Calu3 (cell line): ENCODE data around the gene FEM1C. TPM values are rescaled to one million over a fixed set of nuclear protein-coding genes. Genes with fewer than 3 reads are reported as not detected.

ENCODE experiments used
- Bru-seq: library from RNA; stranded (reverse); fragments of 400-500 nt; gene quantifications from one replicate; lab custom pipeline; 2021; lab: Mats Ljungman, UMichigan
- BruChase-seq, 2 experiments: library from RNA; stranded (reverse); fragments of 400-500 nt; gene quantifications; one replicate each; lab custom pipeline; 2021; lab: Mats Ljungman, UMichigan
- BruUV-seq: library from RNA; stranded (reverse); fragments of 400-500 nt; replicated peaks from 2 replicates; lab custom pipeline; 2021; lab: Mats Ljungman, UMichigan
- CTCF ChIA-PET: fragments of 300-600 bp; sonication (Branson Sonifier 250); formaldehyde crosslinking; loops from one replicate; lab custom pipeline; 2022; ENCODE audit warnings: antibody characterized with exemption; lab: Charles Lee
- DNase-seq: peaks from one replicate; pipeline ENCODE4 v3.0.0; 2022
- H3K27ac Mint-ChIP-seq: one replicate; pipeline ENCODE4 v1.8.0; 2022; ENCODE audit warnings: mixed read lengths; ENCODE audit not compliant: unreplicated experiment
- H3K27me3 Mint-ChIP-seq: one replicate; pipeline ENCODE4 v1.8.0; 2022; ENCODE audit warnings: mixed read lengths; ENCODE audit not compliant: unreplicated experiment
- H3K36me3 Mint-ChIP-seq: one replicate; pipeline ENCODE4 v1.8.0; 2022; ENCODE audit warnings: mild to moderate bottlenecking, moderate library complexity, mixed read lengths; ENCODE audit not compliant: insufficient read depth, unreplicated experiment
- H3K4me1 Mint-ChIP-seq: one replicate; pipeline ENCODE4 v1.8.0; 2022; ENCODE audit warnings: mild to moderate bottlenecking, low read depth, mixed read lengths; ENCODE audit not compliant: unreplicated experiment
- H3K4me3 Mint-ChIP-seq: one replicate; pipeline ENCODE4 v1.8.0; 2022; ENCODE audit warnings: mild to moderate bottlenecking, low read depth, moderate library complexity, mixed read lengths; ENCODE audit not compliant: unreplicated experiment
- H3K9me3 Mint-ChIP-seq: one replicate; pipeline ENCODE4 v1.8.0; 2022; ENCODE audit warnings: low read depth, mixed read lengths; ENCODE audit not compliant: unreplicated experiment
- intact Hi-C: fragments of 100-400 bp; cut with micrococcal nuclease; formaldehyde crosslinking; loops from one replicate; pipeline ENCODE4 v1.10.0; 2022; ENCODE audit not compliant: unreplicated experiment
- long read RNA-seq: library from polyadenylated mRNA; stranded (forward); transcript quantifications from one replicate; pipeline ENCODE4 v2.0.0, GENCODE V29; 2022
- total RNA-seq: library from RNA; stranded (reverse); gene quantifications from 2 replicates; pipeline ENCODE4 v1.2.3, GENCODE V29; 2022
- TF ChIP-seq, protein P1 (sequence below): fragments of 200-600 bp; IDR thresholded peaks from one replicate; pipeline ENCODE4 v1.8.0; 2022; ENCODE audit warnings: antibody characterized with exemption; ENCODE audit not compliant: unreplicated experiment

Gene FEM1C
- total RNA-seq (42.8 and 45.9 TPM in 2 replicates), Bru-seq, nascent RNA (percentile 99 among the genes with signal in this experiment), BruChase-seq, experiment 1, labeled RNA remaining after a 6-hour chase (percentile 84 among the genes with signal in this experiment), BruChase-seq, experiment 2, labeled RNA remaining after a 2-hour chase (percentile 98 among the genes with signal in this experiment)
- long read RNA-seq, full-length matches to known transcripts: 31 of 40 reads
- long read RNA-seq, partial matches to known transcripts: 1 of 40 reads
- long read RNA-seq, other reads (novel, unspliced or antisense): 8 of 40 reads

- no peaks in the 10 kb centered on the region for H3K9me3 Mint-ChIP-seq
Measured at GRCh38 chr5:115544436-115545350, at the start of gene FEM1C. Gene FEM1C, minus strand, starts transcription at chr5:115544775. Its CDS starts 1,282 bp downstream, at chr5:115543493.

DNA sequence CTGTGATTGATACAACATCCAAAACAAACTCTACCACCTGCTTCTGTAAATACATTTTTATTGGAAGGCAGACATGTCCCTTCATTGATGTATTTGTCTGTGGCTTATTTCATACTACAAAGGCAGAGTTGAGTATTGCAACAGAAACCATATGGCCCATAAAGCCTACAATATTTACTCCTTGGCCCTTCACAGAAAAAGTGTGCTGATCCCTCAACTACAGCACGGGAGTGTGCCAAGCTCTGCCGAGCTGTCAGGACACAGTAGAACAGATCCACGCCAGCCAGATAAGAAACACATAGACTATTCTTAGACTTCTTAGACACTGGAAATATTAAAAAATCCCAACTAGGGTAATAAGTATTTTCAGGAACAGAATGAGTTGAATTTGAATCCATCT lies 44.5 kb upstream of the FEM1C start:
- CTCF ChIA-PET: no interaction called here
- H3K4me3 Mint-ChIP-seq: no peak overlapping the region
- H3K9me3 Mint-ChIP-seq: no peaks in the 10 kb centered on the region

More at GRCh38 chr5:115544436-115545350, at the start of gene FEM1C:
- TF ChIP-seq, protein P1, sequence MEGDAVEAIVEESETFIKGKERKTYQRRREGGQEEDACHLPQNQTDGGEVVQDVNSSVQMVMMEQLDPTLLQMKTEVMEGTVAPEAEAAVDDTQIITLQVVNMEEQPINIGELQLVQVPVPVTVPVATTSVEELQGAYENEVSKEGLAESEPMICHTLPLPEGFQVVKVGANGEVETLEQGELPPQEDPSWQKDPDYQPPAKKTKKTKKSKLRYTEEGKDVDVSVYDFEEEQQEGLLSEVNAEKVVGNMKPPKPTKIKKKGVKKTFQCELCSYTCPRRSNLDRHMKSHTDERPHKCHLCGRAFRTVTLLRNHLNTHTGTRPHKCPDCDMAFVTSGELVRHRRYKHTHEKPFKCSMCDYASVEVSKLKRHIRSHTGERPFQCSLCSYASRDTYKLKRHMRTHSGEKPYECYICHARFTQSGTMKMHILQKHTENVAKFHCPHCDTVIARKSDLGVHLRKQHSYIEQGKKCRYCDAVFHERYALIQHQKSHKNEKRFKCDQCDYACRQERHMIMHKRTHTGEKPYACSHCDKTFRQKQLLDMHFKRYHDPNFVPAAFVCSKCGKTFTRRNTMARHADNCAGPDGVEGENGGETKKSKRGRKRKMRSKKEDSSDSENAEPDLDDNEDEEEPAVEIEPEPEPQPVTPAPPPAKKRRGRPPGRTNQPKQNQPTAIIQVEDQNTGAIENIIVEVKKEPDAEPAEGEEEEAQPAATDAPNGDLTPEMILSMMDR: no peak
- peak within 1 kb of the TSS; percentile 78 for H3K27ac Mint-ChIP-seq
- H3K4me1 Mint-ChIP-seq: peaks cover 15% of the 10 kb centered on the region
- peak within 1 kb of the TSS; percentile 80 for H3K4me3 Mint-ChIP-seq
- no peaks in the 10 kb centered on the region for H3K27me3 Mint-ChIP-seq
- BruUV-seq: TSS peak; percentile 76
- intact Hi-C loops: loop anchor here (1.0 to 5.0 kb wide), 2 partner anchors 165 to 298 kb away; partner anchors contain the start of genes AP3S1 and ATG12
- peak; percentile 99 for DNase-seq
- CTCF ChIA-PET: interaction anchor here (0.6 to 4.0 kb wide), 10 partner anchors 10 to 248 kb away, joined by 3 to 24 read pairs (median 5); partner anchors contain the start of gene CCDC112
- peaks cover 57% of the 10 kb centered on the region for H3K36me3 Mint-ChIP-seq

GRCh38 chr5:115588640-115589039 lies 44.1 kb upstream of the FEM1C start:
- no peaks in the 10 kb centered on the region for H3K27me3 Mint-ChIP-seq
- no peaks in the 10 kb centered on the region for H3K9me3 Mint-ChIP-seq
- H3K4me3 Mint-ChIP-seq: no peak overlapping the region
- H3K27ac Mint-ChIP-seq: no peak overlapping the region
- CTCF ChIA-PET: no interaction called here
- H3K36me3 Mint-ChIP-seq: no peaks in the 10 kb centered on the region
- TF ChIP-seq, protein P1: no peak
- H3K4me1 Mint-ChIP-seq: no peaks in the 10 kb centered on the region
- no peak for DNase-seq
- intact Hi-C loops: no loop called here
- BruUV-seq: no TSS peak

More for the DNA sequence above, 44.5 kb upstream of the FEM1C start:
- H3K36me3 Mint-ChIP-seq: no peaks in the 10 kb centered on the region
- TF ChIP-seq, protein P1: no peak
- H3K27ac Mint-ChIP-seq: no peak overlapping the region
- DNase-seq: no peak
- BruUV-seq: no TSS peak
- no peaks in the 10 kb centered on the region for H3K4me1 Mint-ChIP-seq
- no peaks in the 10 kb centered on the region for H3K27me3 Mint-ChIP-seq
- intact Hi-C loops: no loop called here

- CTCF ChIA-PET: no interaction called here
Measured at GRCh38 chr5:115586525-115587146, 42.1 kb upstream of the FEM1C start.

More at GRCh38 chr5:115586525-115587146, 42.1 kb upstream of the FEM1C start:
- Mint-ChIP-seq H3K36me3 (no peaks in the 10 kb centered on the region), H3K27me3 (no peaks in the 10 kb centered on the region), H3K4me1 (no peaks in the 10 kb centered on the region), H3K9me3 (no peaks in the 10 kb centered on the region), H3K4me3 (no peak overlapping the region), H3K27ac (no peak overlapping the region)
- BruUV-seq: no TSS peak
- no peak for DNase-seq
- TF ChIP-seq, protein P1: peak; percentile 54
- intact Hi-C loops: loop anchor here (1.0 kb wide), 2 partner anchors 277 to 488 kb away; no protein-coding TSS in a partner anchor
